GM19238 (cell line): Measurements from ENCODE around the gene TNFSF18.
"Not testable (repeated sequence)": the region's sequence is repeated elsewhere in the genome, so short reads cannot be mapped to it uniquely, and the experiment has no call there.

ENCODE experiments used
- DNase-seq: peaks from one replicate; pipeline ENCODE4 v3.0.0; 2011; ENCODE audit warnings: low spot score; ENCODE audit not compliant: insufficient read length

TNFSF18 gene, protein sequence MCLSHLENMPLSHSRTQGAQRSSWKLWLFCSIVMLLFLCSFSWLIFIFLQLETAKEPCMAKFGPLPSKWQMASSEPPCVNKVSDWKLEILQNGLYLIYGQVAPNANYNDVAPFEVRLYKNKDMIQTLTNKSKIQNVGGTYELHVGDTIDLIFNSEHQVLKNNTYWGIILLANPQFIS

DNA sequence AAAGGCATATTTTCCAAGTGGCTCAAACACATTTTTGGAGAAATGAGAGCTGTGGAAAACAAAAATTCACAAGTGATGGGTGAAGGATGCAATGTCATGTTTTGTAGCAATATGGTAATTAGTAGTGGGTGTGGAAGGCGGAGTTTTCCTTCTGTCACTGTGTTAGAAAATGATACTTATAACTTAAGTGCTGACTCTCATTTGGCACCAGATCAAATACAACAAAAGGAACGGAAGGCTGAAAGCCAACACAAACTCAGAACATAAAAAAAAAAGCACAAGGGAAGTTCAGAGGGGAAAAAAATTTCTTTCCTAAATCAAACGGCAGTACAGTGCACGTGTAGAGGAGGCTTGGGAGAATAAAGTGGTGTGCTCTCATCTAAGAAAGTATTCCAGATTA is at the start of gene TNFSF18:
Gene TNFSF18 (minus strand): TSS at position 77 of the 400 bp plus-strand sequence. CDS start 45 bp downstream, at position 32.
- no peak for DNase-seq

DNA sequence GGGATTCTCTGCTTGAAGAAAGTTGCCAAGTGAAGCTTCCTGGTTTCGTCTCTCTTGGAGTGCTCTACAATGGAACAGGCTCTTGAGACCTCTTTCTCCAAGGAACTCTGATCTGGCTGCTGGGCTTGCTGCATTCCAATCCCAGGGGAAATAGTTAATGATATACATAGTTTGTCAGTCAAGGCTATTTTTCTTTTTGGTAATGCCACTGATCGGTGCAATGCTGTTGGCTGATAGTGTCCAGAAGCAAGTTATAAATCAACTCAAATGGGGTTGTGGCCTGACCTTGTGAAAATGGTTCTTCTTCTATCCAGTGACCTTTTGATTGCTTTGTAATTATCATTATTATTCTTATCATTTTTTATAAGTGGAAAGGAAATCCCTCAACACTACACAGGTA is 48.4 kb upstream of the TNFSF18 start:
- DNase-seq, result no peak

DNA sequence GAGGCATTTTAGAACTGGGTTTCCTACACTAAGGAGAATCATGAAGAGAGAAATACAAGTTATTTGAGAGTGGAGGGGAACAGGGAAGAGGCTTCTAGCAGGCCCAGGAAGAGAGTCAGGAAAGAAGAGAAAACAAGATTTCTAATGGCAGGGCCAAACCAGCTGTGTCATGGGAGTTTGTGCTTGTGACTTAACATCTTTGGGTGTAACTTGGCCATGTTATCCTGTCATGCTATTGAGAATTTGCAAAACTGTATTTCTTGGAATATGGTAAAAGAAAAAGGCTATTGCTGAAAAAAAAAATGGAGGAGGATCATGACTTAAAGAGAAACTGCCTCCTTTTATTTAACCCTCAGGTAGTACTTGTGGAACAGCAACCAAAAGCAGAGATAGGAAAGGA is 47.4 kb upstream of the TNFSF18 start:
- no peak for DNase-seq

DNA sequence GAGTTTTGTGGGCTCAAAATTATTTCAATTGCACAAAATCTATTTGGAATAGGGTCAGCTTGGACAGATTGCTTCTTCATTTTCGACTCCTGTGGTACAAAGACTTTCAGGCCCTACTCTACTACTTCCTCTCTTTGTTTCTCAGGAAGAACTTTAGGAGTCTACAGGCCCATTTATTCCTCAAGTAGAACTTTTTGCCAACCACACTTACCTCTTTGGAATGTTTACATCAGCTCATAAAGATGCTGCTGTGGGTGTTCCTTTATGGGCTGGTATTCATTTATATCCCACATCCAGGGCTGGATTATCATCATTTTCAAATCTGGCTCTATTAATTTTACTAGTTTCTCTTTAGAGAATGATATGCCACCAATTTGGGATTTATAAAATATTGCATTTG is 46.3 kb upstream of the TNFSF18 start:
- no peak for DNase-seq

DNA sequence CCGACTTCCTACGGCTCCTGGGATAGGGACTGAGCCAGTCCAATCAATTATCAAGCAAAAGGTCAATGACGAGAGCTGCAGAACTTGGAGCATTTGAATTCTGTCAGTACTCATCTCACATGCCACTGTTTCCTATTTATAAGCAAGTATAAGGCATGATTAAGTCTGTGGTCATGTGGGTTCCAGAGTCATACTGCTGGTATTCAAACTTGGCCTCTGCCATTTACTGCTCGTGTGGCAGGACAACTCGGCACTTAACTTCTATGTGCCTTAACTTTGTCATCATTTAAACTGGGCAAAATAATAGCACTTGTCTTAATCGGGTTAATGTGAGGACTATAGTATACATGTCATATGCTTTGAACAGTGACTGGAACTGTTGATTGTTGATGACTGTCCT is 44.9 kb upstream of the TNFSF18 start:
- no peak for DNase-seq

DNA sequence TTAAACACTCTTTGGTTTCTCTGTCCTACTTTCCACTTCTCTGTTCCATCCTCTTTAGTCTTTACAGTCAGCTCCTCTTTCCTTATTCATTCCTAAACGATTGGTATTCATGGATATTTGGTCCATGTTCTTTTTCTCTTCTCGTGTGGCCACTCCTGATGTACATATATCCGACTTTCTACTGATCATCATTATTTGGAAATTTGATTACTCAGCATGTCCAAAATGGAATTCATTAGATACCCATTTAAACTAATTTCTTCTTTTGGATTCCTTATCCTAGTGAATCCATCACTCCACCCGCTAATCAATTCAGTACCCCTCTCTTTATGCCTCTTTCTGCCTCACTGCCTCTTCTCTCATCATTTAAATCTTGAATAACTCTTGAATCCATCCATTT is 43.8 kb upstream of the TNFSF18 start:
- no peak for DNase-seq

DNA sequence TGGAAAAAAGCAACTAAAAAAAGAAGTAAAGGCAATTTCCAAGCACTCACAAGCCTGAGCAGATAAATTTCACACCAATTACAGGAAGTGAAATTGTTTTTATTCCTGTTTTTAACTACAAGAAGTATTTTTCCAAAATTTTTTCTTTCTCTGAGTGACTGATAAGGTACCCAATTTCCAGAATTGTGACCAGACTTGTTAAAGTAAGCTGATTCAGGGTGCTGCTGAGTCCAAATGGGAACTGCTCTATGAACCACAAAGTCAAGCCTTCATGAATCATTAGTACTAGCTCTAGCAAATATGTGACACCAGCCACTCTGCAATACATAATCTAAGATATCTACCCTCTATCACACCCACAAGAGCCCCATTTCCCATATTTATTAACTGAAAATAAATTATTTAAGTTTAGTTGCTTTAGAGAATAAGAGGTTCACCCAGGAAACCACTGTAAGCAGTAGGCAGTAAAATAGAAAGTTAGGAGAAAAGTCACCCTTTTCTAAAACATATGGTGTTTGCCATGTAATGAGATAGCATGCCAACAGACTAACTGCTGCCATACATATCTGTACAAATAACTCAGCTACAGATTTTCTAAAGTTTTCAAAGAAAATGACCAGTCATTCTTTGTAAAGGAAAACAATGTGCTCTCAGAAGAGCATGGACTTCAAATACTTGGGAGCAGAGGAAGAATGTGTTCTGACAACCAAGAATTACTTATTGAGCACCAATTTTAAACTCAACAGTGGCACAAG is 43.1 kb upstream of the TNFSF18 start:
- no peak for DNase-seq

DNA sequence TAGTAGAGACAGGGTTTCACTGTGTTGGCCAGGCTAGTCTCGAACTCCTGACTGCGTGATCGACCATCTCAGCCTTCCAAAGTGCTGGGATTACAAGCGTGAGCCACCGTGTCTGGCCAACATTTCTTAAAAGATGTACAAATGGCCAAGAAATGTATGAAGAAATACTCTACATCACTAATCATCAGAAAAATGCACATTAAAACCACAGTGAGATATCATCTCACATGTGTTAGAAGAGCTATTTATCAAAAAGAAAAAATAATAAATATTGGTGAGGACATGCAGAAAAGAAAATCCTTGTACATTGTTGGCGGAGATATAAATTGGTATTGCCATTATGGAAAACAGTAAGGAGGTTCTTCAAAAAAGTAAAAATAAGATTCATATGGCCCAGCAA is 33.6 kb upstream of the TNFSF18 start:
- DNase-seq, result no peak

DNA sequence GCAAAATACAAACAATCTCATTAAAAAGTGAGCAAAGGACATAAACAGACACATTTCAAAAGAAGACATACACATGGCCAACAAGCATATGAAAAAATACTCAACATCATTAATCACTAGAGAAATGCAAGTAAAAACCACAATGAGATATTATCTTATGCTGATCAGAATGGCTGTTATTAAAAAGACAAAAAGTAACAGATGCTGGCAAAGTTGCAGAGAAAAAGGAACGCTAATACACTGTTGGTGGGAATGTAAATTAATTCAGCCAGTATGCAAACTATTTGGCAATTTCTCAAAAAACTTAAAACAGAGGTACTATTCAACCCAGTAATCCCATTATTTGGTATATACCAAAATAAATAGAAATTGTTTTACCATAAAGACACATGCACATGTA is 32.2 kb upstream of the TNFSF18 start:
- no peak for DNase-seq

DNA sequence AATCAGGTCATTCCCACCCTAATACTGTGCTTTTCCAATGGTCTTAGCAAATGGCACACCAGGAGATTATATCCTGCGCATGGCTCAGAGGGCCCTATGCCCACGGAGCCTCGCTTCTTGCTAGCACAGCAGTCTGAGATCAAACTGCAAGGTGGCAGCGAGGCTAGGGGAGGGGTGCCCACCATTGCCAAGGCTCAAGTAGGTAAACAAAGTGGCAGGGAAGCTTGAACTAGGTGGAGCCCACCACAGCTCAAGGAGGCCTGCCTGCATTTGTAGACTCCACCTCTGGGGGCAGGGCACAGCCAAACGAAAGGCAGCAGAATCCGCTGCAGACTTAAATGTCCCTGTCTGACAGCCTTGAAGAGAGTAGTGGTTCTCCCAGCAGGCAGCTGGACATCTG is 23.5 kb upstream of the TNFSF18 start:
- not testable (repeated sequence) for DNase-seq

DNA sequence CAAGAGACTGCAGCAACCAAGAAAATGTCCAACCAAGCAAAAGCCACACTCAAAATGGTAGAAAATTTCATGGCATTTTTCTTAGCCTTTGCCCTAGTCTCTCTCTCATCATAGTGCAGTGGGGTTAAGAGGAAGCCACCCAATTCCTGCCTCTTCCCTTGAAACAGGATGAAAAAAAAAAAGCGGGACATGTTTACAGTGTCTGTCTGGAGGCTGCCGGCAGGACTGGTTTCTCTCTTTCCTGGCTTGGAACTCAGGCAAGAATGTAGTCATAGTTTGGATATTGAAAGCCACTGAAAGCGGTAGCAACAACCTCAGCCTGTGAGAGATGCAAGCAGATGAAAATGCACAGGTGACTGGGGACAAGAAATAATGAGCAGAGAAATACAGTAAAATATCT is 13.3 kb upstream of the TNFSF18 start:
- no peak for DNase-seq

DNA sequence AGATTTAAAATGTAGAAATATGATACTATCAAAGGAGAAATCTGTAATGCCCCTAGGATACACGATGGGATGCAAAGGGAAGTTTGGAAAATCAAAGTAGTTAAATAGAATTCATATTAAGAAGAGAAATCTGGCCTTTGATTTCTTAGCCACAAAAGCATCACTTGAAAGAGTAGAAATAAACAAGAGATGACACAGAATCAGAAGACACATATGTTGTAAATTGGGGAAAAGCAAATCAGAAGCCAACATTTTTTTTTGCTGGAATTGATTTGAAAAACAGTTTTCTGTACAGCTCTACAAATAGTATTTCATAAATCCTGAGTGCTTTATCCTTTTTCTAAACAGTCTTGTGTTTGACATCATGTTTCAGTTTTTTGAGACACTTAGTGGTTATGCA is 12.4 kb upstream of the TNFSF18 start:
- DNase-seq, result no peak

DNA sequence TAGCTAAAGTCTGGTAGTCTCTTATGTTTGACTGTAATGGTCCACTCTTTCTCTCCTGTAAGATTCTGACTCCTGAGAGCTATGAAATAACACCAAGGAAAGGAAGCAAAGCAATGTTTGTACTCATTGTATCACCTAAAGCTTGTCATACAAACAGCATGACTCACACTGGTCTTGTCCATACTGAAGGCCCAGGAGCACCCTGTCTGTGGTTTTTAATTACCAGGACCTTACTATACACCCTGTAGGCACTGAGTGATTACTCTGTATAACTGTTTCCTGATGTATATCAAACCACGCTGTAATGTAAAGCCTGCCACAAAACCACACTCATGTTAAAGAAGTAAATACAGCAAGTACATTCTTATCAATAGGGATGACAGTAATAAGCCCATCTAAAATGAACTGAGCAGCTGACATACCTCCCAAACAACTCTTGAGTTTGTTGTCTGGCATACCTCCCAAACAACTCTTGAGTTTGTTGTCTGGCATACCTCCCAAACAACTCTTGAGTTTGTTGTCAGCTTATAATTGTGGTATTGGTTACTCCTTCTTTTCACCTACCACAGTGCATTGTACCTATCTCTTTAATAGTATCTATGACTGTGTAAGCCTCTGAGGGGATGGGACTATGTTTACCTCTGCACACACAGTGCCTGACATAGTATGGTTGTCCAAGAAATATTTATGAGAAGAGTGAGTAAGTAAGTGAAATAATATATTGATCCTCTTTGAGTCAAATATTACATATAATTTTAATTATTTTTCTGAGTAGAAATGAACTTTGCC is 11.6 kb upstream of the TNFSF18 start:
- no peak for DNase-seq

DNA sequence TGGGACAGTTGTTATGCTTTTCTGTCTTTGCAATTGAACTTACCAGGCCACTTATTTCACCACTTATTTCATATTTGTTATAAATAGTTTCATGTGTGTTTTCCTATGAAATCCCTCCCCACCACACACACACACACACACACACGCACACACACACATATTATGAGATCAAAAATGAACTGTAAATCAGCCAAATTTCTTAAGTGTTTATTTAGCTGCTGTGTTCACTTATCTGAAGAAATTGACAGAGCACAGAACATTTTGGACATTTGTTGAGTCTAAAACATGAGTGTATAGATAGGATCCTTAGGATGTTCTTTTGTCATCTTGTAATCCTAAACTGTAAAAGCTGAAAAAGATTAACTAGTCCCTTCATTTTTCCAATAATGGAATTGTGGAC is 7.8 kb upstream of the TNFSF18 start:
- no peak for DNase-seq

DNA sequence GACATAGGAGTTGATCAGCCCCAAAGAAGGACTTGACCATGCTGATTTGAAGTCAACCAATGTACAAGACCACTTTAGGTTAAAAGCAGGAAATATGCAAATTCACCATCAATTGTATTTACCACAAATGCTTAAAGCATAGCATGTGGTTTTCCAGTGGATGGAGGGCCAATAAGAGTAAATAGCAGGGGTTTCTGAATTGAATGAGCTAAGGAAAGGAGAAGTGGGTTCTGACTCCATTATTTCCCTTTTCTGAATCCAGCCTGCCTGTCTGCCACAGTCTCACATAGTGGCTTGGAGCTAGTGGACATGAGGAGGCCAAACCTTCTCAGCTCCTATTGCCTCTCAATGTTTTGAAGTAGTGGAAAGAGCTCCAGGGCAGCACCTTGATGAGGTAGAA is 7.2 kb upstream of the TNFSF18 start:
- DNase-seq, result no peak

DNA sequence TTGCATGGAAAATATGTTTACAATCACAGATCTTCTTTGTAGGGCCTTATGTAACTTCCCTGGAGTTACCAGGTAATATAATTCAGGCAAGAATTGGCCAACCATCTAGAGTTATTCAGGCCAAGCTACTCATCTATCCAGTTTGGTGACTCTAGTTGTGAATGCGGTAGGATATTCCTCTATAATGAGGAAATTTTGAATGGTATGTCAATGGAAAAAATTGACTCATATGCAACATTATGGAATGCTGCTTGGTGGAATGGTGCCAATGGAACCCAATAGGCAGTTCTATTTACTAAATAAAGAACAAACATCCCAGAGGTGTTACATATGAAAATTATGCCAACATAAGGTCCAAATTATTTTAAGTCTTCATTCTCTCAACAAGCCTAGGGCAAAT is 5.6 kb upstream of the TNFSF18 start:
- DNase-seq, result no peak

DNA sequence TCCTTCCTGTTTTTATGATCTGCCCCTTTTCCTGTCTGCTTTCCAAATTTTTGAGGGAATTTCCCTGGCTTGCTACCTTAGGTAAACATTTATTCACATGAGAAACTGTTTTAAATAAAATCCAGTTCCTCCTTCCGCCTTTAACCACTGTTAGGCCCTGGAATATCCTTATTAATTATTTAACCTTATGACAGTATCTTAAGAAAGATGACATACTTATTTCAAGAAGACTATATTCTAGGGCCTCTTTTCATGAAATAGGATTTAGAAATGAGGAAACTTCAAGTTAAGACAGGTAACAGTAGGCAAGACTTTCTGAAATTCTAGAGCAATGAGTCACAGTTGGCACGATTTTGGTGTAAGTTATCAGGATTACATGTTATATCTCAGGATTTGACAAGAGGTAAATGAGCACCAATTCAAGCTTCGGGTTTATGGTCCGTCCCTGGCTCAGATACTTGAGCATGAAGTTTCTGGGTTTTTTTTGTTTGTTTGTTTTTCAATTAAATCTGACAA is 2.0 kb upstream of the TNFSF18 start:
- DNase-seq, result no peak

DNA sequence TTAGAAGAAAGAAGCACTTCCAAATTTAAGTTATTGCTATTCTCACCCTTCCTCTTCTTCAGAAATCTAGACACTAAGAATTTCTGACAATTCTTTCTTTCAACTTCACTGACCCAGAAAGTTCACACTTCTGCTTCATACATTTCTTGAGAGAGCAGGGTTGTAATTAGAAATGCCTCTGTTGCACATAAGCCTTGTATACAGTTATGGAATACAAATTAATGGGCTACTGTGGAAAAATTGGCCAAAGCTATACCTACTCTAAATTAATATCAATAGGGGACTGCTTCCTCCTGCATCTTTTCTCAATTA is 1.5 kb downstream of the TNFSF18 start:
- no peak for DNase-seq

DNA sequence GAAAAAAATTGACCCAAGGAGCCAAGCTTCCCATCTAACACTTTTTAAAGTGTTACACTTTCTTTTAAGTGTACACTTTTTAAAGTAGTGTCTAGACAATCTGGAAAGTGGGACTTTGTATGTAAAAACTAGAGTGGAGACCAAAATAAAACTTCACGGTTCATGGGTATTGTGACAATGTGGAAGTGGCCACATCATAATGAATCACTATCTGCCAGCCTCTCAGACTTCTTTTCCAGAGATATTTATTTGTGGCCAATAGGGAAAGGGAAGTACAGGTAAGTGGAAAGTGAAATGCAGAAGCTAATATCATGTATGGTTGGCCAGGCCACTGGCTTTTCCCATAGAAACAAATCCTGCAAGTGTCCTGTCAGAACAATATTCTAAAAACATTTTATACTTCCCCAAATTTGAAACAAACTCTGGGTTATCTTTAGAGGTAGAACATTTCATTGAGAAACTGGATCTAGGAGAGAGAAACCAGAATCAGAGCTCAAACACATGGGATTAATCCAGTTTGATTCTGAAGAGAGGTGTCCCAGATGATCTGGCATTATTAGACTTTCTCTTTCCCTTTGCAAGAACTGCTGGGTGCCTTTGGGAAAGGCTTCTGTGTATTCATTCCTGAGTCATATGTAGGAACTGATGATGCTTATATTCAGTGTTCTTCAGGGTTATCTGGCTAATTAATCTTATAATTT is 2.0 kb downstream of the TNFSF18 start:
- DNase-seq, result no peak

DNA sequence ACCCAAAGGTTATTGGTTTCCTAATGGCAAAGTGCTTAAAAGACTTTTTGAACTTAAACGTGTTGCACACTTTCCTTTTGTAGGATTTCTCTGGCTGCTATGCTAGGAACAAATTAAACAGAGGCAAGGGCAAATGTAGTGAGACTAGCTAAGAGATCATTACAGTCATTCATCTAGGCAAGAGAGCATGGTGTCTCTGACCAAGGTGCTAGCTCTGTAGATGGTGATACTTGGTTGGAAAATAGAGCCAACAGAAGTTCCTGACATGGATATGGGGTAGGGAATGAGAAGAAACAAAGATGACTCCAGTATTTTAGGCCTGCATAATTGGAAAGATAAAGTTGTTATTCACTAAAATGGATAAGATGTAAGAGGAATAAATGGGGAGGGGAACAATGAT is 6.1 kb downstream of the TNFSF18 start:
- no peak for DNase-seq

DNA sequence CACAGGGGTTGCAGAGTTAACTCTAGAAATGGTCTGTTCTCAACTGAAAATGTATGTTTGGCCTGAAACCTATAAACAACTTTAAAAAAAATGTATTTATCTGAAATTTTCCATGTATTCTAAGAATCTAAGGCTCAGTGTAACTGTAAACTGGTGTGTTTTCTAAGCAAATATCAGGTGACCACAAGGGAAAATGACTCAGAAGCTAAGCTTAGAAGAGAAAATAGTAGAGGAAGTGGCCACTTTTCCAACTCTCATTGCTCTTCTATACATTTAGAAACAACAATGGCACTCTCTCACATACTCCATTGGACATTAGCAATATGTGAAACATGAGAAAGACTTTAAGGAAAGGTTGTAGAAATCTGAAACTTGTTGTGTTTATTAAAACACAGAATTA is 7.5 kb downstream of the TNFSF18 start:
- DNase-seq, result no peak

DNA sequence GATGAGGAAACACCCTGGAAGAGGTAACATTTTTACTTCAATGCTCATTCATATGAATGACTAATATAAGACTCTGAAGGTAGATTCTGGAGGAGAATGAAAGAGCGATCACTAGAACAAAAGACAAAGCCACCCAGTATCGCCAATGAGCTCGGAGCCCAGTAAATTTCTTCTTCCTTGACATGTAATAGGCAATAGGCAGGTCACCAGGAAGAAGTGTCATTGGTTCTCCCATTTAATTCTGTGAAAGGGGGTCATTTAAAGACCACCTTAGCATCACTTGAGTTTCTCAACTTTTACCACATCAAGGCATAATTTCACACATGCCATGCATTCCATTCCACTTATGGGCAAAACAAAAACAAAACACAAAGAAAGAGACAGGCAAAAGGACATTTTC is 7.9 kb downstream of the TNFSF18 start:
- no peak for DNase-seq
